SK-N-SH treated with all-trans-retinoic acid at 6 μM for 48 hours (cell line): ENCODE measurements around the gene CEP128.

Experiments
- ATAC-seq: fragments of 200-7000 bp; cut with Tn5 transposase; 3 replicates; pipeline ENCODE4 v1.9.1; 2020; ENCODE audit warnings: mild to moderate bottlenecking, moderate library complexity
- ARNTL ChIP-seq: fragments of 450-650 bp; formaldehyde crosslinking; IDR thresholded peaks from 2 replicates; pipeline ENCODE4 v1.5.0; 2020; ENCODE audit warnings: low read depth, mild to moderate bottlenecking, moderate library complexity, borderline replicate concordance
- BACH2 ChIP-seq: fragments of 250-450 bp; sonication (Bioruptor Pico); IDR thresholded peaks from 2 replicates; pipeline ENCODE4 v1.9.0; 2021; ENCODE audit warnings: mild to moderate bottlenecking, borderline replicate concordance
- CREB5 ChIP-seq: fragments of 250-450 bp; sonication (Bioruptor Pico); IDR thresholded peaks from 2 replicates; pipeline ENCODE4 v1.5.1; 2020; ENCODE audit warnings: low read depth, mild to moderate bottlenecking, moderate library complexity
- CSDC2 ChIP-seq: fragments of 250-450 bp; sonication (Bioruptor Pico); IDR thresholded peaks from 2 replicates; pipeline ENCODE4 v1.5.0; 2020; ENCODE audit warnings: mild to moderate bottlenecking, moderate library complexity
- CSRNP3 ChIP-seq: fragments of 250-450 bp; sonication (Bioruptor Pico); IDR thresholded peaks from 2 replicates; pipeline ENCODE4 v1.5.1; 2021; ENCODE audit warnings: mild to moderate bottlenecking, moderate library complexity
- ESRRG ChIP-seq: fragments of 250-450 bp; sonication (Bioruptor Pico); IDR thresholded peaks from 2 replicates; pipeline ENCODE4 v1.6.1; 2021; ENCODE audit warnings: mild to moderate bottlenecking
- GLIS3 ChIP-seq: fragments of 250-450 bp; sonication (Bioruptor Pico); IDR thresholded peaks from 2 replicates; pipeline ENCODE4 v1.5.0; 2020; ENCODE audit warnings: mild to moderate bottlenecking, moderate library complexity
- ISL1 ChIP-seq: fragments of 250-450 bp; sonication (Bioruptor Pico); IDR thresholded peaks from 2 replicates; pipeline ENCODE4 v2.1.2; 2022; ENCODE audit warnings: mild to moderate bottlenecking, moderate library complexity
- OSR1 ChIP-seq: fragments of 250-450 bp; sonication (Bioruptor Pico); IDR thresholded peaks from 2 replicates; pipeline ENCODE4 v1.8.0; 2022; ENCODE audit warnings: moderate library complexity, mild to moderate bottlenecking, inconsistent platforms
- PPARA ChIP-seq: fragments of 250-450 bp; sonication (Bioruptor Pico); IDR thresholded peaks from 2 replicates; pipeline ENCODE4 v1.5.0; 2020; ENCODE audit warnings: mild to moderate bottlenecking, borderline replicate concordance
- SNAI2 ChIP-seq: fragments of 250-450 bp; sonication (Bioruptor Pico); IDR thresholded peaks from 2 replicates; pipeline ENCODE4 v1.5.0; 2020; ENCODE audit warnings: mild to moderate bottlenecking, moderate library complexity
- TCF4 ChIP-seq: fragments of 250-450 bp; sonication (Bioruptor Pico); IDR thresholded peaks from 2 replicates; pipeline ENCODE4 v1.8.0; 2021; ENCODE audit warnings: mild to moderate bottlenecking, moderate library complexity, borderline replicate concordance
- TOX ChIP-seq: fragments of 250-450 bp; sonication (Bioruptor Pico); IDR thresholded peaks from 2 replicates; pipeline ENCODE4 v1.8.0; 2021; ENCODE audit warnings: mild to moderate bottlenecking, moderate library complexity, borderline replicate concordance
- ZC3H10 ChIP-seq: fragments of 250-450 bp; sonication (Bioruptor Pico); IDR thresholded peaks from 2 replicates; pipeline ENCODE4 v1.5.1; 2021; ENCODE audit warnings: mild to moderate bottlenecking, moderate library complexity
- ZFP3 ChIP-seq: fragments of 250-450 bp; sonication (Bioruptor Pico); IDR thresholded peaks from 2 replicates; pipeline ENCODE4 v1.5.0; 2020; ENCODE audit warnings: mild to moderate bottlenecking, moderate library complexity
- ZNF565 ChIP-seq: fragments of 450-650 bp; formaldehyde crosslinking; conservative IDR thresholded peaks from 2 replicates; pipeline ENCODE4 v1.5.0; 2020; ENCODE audit warnings: low read depth, mild to moderate bottlenecking, moderate library complexity
- ZNF70 ChIP-seq: fragments of 450-650 bp; formaldehyde crosslinking; IDR thresholded peaks from 2 replicates; pipeline ENCODE4 v1.5.0; 2020; ENCODE audit warnings: mild to moderate bottlenecking, moderate library complexity
- TF ChIP-seq, protein P1 (sequence below): fragments of 250-450 bp; sonication (Bioruptor Pico); IDR thresholded peaks from 2 replicates; pipeline ENCODE4 v1.5.0; 2020; ENCODE audit warnings: mild to moderate bottlenecking, moderate library complexity
- TF ChIP-seq, protein P2 (sequence below): fragments of 250-450 bp; sonication (Bioruptor Pico); IDR thresholded peaks from 2 replicates; pipeline ENCODE4 v1.8.0; 2021; ENCODE audit warnings: low read depth, mild to moderate bottlenecking, moderate library complexity, borderline replicate concordance

The CEP128 gene

GRCh38 chr14:80726211-80726610 is 215.3 kb downstream of the CEP128 start:
- no peak for ATAC-seq
- TF ChIP-seq ARNTL (CRISPR knock-in tag), result no peak
- TF ChIP-seq GLIS3 (CRISPR knock-in tag), result no peak
- no peak for TF ChIP-seq TOX (CRISPR knock-in tag)
- TF ChIP-seq TCF4, result no peak

DNA sequence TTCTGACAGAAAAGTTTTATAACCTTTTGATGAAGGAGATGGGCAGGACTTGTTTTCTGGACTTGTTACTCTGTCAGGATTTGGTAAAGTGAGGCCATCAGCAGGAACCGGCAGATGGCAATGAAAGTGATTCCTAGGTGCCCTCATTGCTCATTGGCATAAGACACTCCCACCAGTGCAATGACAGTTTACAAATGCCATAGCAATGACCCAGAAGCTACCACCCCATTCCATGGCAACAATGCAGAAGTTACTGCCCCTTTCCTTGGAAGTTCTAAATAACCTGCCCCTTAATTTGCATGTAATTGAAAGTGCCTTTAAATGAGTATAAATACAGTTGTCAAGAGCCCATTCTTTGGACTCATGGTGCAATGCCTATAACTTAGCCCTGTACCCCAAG is 222.6 kb downstream of the CEP128 start:
- ATAC-seq, result no peak

GRCh38 chr14:80714474-80714873 is 227.1 kb downstream of the CEP128 start:
- ATAC-seq, result no peak
- no peak for TF ChIP-seq CREB5 (CRISPR knock-in tag)
- no peak for TF ChIP-seq ZFP3
- TF ChIP-seq ARNTL (CRISPR knock-in tag), result no peak
- TF ChIP-seq, protein P1, sequence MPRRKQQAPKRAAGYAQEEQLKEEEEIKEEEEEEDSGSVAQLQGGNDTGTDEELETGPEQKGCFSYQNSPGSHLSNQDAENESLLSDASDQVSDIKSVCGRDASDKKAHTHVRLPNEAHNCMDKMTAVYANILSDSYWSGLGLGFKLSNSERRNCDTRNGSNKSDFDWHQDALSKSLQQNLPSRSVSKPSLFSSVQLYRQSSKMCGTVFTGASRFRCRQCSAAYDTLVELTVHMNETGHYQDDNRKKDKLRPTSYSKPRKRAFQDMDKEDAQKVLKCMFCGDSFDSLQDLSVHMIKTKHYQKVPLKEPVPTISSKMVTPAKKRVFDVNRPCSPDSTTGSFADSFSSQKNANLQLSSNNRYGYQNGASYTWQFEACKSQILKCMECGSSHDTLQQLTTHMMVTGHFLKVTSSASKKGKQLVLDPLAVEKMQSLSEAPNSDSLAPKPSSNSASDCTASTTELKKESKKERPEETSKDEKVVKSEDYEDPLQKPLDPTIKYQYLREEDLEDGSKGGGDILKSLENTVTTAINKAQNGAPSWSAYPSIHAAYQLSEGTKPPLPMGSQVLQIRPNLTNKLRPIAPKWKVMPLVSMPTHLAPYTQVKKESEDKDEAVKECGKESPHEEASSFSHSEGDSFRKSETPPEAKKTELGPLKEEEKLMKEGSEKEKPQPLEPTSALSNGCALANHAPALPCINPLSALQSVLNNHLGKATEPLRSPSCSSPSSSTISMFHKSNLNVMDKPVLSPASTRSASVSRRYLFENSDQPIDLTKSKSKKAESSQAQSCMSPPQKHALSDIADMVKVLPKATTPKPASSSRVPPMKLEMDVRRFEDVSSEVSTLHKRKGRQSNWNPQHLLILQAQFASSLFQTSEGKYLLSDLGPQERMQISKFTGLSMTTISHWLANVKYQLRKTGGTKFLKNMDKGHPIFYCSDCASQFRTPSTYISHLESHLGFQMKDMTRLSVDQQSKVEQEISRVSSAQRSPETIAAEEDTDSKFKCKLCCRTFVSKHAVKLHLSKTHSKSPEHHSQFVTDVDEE (CRISPR knock-in tag), result no peak
- no peak for TF ChIP-seq TOX (CRISPR knock-in tag)
- no peak for TF ChIP-seq ZNF70 (CRISPR knock-in tag)
- TF ChIP-seq GLIS3 (CRISPR knock-in tag), result no peak
- TF ChIP-seq PPARA, result no peak
- no peak for TF ChIP-seq TCF4
- no peak for TF ChIP-seq BACH2 (CRISPR knock-in tag)
- no peak for TF ChIP-seq ZC3H10 (CRISPR knock-in tag)
- no peak for TF ChIP-seq CSRNP3 (CRISPR knock-in tag)
- TF ChIP-seq, protein P2, sequence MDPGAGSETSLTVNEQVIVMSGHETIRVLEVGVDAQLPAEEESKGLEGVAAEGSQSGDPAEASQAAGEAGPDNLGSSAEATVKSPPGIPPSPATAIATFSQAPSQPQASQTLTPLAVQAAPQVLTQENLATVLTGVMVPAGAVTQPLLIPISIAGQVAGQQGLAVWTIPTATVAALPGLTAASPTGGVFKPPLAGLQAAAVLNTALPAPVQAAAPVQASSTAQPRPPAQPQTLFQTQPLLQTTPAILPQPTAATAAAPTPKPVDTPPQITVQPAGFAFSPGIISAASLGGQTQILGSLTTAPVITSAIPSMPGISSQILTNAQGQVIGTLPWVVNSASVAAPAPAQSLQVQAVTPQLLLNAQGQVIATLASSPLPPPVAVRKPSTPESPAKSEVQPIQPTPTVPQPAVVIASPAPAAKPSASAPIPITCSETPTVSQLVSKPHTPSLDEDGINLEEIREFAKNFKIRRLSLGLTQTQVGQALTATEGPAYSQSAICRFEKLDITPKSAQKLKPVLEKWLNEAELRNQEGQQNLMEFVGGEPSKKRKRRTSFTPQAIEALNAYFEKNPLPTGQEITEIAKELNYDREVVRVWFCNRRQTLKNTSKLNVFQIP (CRISPR knock-in tag), result no peak
- TF ChIP-seq ESRRG (CRISPR knock-in tag), result no peak
- TF ChIP-seq, all 23 proteins: peak for 0

More for the DNA sequence above, 222.6 kb downstream of the CEP128 start:
- no peak for TF ChIP-seq CSDC2 (CRISPR knock-in tag)
- TF ChIP-seq ESRRG (CRISPR knock-in tag), result no peak
- no peak for TF ChIP-seq CREB5 (CRISPR knock-in tag)
- no peak for TF ChIP-seq SNAI2
- no peak for TF ChIP-seq PPARA
- TF ChIP-seq ZFP3, result no peak
- TF ChIP-seq ARNTL (CRISPR knock-in tag), result no peak
- TF ChIP-seq, protein P1 (CRISPR knock-in tag), result no peak
- TF ChIP-seq, protein P2 (CRISPR knock-in tag), result no peak
- TF ChIP-seq GLIS3 (CRISPR knock-in tag), result no peak
- no peak for TF ChIP-seq TOX (CRISPR knock-in tag)
- TF ChIP-seq ZNF565, result no peak
- TF ChIP-seq OSR1, result no peak
- TF ChIP-seq ISL1 (CRISPR knock-in tag), result no peak
- no peak for TF ChIP-seq TCF4
